Measurements from ENCODE around the gene ZCCHC10. TPM values are rescaled to one million over a fixed set of nuclear protein-coding genes. Genes with fewer than 3 reads are reported as not detected.

Gene ZCCHC10
- total RNA-seq, 2 donors from 2014 or later = 31.1 to 36.6 TPM

DNA sequence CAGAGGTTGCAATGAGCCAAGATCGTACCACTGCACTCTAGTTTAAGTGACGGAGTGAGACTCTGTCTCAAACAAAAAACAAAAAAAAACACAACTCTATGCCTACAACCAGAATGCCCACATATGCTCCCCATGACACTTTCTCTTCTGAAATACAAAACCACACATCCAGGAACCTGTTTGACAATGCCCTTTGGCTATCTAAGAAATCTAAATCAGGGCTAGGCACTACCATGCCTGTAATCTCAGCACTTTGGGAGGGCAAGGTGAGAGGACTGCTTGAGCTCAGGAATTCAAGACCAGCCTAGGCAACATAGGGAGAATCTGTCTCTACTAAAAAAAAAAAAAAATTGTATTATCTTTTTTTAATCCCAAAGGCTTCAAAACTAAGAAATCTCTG, 73.5 kb downstream of the ZCCHC10 start:
- DNase-seq = no peak
- intact Hi-C loops (cut with DNase I, micrococcal nuclease) = no loop called here
- ATAC-seq = no peak

DNA sequence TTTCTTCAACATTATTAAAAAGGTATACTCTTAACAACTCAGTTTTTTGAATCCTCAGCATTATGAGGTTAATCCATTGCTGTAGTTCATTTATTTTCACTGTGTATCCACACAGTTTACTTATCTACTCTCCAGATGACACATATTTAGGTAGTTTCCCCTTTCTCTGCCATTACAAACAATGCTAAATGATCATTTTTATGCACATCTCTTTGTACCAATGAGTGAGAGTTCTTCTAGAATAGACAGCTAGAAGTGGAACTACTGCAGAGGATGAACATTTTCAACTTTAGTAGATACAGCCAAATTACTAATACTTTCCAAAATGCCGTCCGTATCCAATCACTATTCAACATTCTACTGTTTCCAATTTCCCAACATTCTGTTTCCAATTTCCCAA, 74.5 kb downstream of the ZCCHC10 start:
- DNase-seq (no peak), ATAC-seq (no peak)
- intact Hi-C loops (cut with DNase I, micrococcal nuclease) = no loop called here

DNA sequence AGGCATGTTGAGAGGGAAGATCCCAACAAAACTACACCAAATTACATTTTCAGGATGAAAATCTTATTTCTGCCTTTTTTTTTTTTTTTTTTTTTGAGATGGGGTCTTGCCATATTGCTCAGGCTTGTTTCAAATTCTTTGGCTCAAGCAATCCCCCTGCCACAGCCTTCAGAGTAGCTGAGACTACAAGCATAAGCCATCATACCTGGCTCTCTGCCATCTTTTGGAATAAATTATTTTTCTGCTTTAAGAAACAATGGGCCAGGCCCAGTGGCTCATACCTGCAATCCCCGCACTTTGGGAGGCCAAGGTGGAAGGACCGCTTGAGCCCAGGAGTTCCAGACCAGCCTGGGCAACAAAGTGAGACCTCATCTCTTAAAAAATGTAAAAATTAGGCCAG, 77.2 kb downstream of the ZCCHC10 start:
- DNase-seq = no peak
- ATAC-seq = no peak
- intact Hi-C loops (cut with DNase I, micrococcal nuclease) = no loop called here

DNA sequence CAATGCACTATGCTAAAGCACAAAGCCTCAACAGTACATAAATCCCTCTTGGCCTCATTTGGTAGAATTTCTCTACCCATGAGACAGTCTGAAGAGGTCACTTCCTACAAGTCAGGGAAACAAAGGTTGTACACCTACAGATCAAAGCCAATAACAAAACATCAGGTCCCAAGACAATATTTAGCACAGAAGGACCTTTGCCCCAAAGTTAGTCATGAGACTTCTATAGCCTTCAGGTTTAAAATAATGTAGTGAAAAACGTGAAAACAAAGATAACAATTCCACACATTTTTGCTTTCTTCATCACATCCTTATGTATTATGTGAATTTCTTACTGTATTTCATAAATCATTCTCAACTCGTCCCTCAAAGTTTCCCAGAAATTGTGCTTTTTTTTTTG, 78.7 kb downstream of the ZCCHC10 start:
- ATAC-seq (peak; percentile 36), DNase-seq (no peak)
- intact Hi-C loops (cut with DNase I, micrococcal nuclease) = no loop called here

Other genes starting within 250 kb of the ZCCHC10 start
- 10 to 100 TPM; 58.7 to 59.6 TPM for gene SEPTIN8, start 249.3 kb downstream of the ZCCHC10 start, total RNA-seq
- gene SOWAHA, start 213.2 kb downstream of the ZCCHC10 start, total RNA-seq = 10 to 100 TPM; 36.0 to 38.8 TPM
- gene SHROOM1, start 195.9 kb downstream of the ZCCHC10 start, total RNA-seq = 10 to 100 TPM; 49.4 to 53.4 TPM
- gene GDF9, start 160.1 kb downstream of the ZCCHC10 start, total RNA-seq = under 1 TPM; 0.09 to 0.50 TPM
- 100 to 1,000 TPM; 769 to 906 TPM for gene UQCRQ, start 159.9 kb downstream of the ZCCHC10 start, total RNA-seq
- gene LEAP2, start 152.9 kb downstream of the ZCCHC10 start, total RNA-seq = 10 to 100 TPM in 1 of 2 donors, 1 to 10 TPM in 1; 2.9 to 10.7 TPM
- gene AFF4, start 62.9 kb downstream of the ZCCHC10 start, total RNA-seq = 10 to 100 TPM; 65.2 to 74.7 TPM
- gene HSPA4, start 25.5 kb upstream of the ZCCHC10 start, total RNA-seq = 10 to 100 TPM; 71.6 to 80.1 TPM

Data from left colon (tissue), 2 donors.